Measurements from ENCODE around the gene PTPRM. TPM values are rescaled to one million over a fixed set of nuclear protein-coding genes. Genes with fewer than 3 reads are reported as not detected.

The PTPRM gene
- total and polyA plus RNA-seq, 2 of the 4 experiments (the other 2 are of a cell fraction) = 28.3 to 51.2 TPM

DNA sequence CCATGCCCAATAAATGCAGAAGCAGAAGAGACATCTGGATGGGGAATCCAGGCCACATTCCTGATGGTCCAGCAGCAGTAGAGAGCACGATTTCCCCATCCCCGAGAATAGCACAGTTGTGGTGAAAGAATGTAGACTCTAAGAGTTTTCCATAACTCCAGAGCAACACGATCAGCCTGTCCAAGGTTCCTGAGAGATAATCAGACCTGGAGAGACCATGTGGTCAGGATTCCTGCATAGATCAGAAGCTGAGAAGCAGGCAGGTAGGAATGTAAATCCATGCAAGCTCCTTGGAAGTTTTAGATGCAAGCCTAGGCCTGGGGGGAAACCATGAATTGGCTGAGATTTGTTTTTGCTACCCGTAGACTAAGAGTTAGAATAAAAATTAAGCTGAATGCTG is 34.2 kb upstream of the PTPRM start:
- Histone ChIP-seq H3K9me1 (ENCODE audit: insufficient read depth, low read length) (no peaks in the 10 kb centered on the region), H3K79me1 (ENCODE audit: low read depth in 1 of 2, low read length in 2 of 2) (no peaks in the 10 kb centered on the region), H2BK120ac (ENCODE audit: low read depth, low read length) (no peak overlapping the region), H4K91ac (ENCODE audit: insufficient read depth, low read depth, low read length) (no peak overlapping the region), H2AK9ac (replicated peaks; ENCODE audit: low read depth, low read length, poor library complexity) (no peak overlapping the region), H3K4ac (ENCODE audit: low read depth, low read length) (no peak overlapping the region), H4K8ac (ENCODE audit: low read depth in 2 of 2, low read length in 2 of 2) (no peak overlapping the region), H4K5ac (ENCODE audit: low read depth, low read length) (no peak overlapping the region), H3K4me2 (ENCODE audit: low read depth, low read length) (no peak overlapping the region), H3K27ac (ENCODE audit: insufficient read depth, low read length) (no peak overlapping the region), H3K4me1 (ENCODE audit: control insufficient read depth, insufficient read depth, low read length) (no peaks in the 10 kb centered on the region), H3K36me3 (ENCODE audit: control insufficient read depth, insufficient read depth, low read length) (no peaks in the 10 kb centered on the region), H3K9me3 (ENCODE audit: control insufficient read depth, insufficient read depth, low read length) (no peaks in the 10 kb centered on the region), H3K4me3 (ENCODE audit: insufficient read depth, low read depth, low read length) (no peak overlapping the region), H3K18ac (ENCODE audit: low read depth, low read length) (no peak overlapping the region), H2BK5ac (ENCODE audit: low read depth, low read length, poor library complexity, severe bottlenecking) (no peak overlapping the region), H3K27me3 (ENCODE audit: control insufficient read depth, insufficient read depth, low read length) (no peaks in the 10 kb centered on the region; the same call in 1 of the 2 replicates), H2AFZ (replicated peaks; ENCODE audit: low read length, poor library complexity) (no peak overlapping the region), H3K23ac (ENCODE audit: low read depth, low read length) (no peak overlapping the region), H2AK5ac (ENCODE audit: low read depth, low read length) (no peak overlapping the region), H4K20me1 (ENCODE audit: insufficient read depth, low read length) (no peaks in the 10 kb centered on the region), H3K56ac (ENCODE audit: extremely low read depth, insufficient read depth, low read length) (no peak overlapping the region), H3K9ac (ENCODE audit: low read depth, low read length) (no peak overlapping the region), H2BK15ac (ENCODE audit: low read depth, low read length) (no peak overlapping the region), H2BK20ac (ENCODE audit: low read depth, low read length) (no peak overlapping the region), H3K14ac (replicated peaks; ENCODE audit: low read depth, low read length) (no peak overlapping the region)
- intact Hi-C loops (cut with micrococcal nuclease) = no loop called here
- in situ Hi-C loops (cut with MboI; ENCODE audit: low sequenced_read_pairs) = no loop called here
- TF ChIP-seq SMC3 (IDR thresholded peaks at IDR 0.05; ENCODE audit: low read depth, low read length) (no peak), POLR2A (IDR thresholded peaks at IDR 0.05; ENCODE audit: low read depth, low read length) (no peak), RFX5 (IDR thresholded peaks at IDR 0.05; ENCODE audit: low read depth, low read length) (no peak), CHD1 (IDR thresholded peaks at IDR 0.05; ENCODE audit: low read depth, low read length) (no peak), CEBPB (IDR thresholded peaks at IDR 0.05; ENCODE audit: low read depth, low read length) (no peak), BHLHE40 (IDR thresholded peaks at IDR 0.05; ENCODE audit: low read depth, low read length) (no peak), NFE2L2 (IDR thresholded peaks at IDR 0.05; ENCODE audit: low read depth, low read length) (no peak), RAD21 (IDR thresholded peaks at IDR 0.05; ENCODE audit: low read length) (no peak), MAFK (IDR thresholded peaks at IDR 0.05; ENCODE audit: low read depth, low read length) (no peak), MXI1 (IDR thresholded peaks at IDR 0.05; ENCODE audit: borderline replicate concordance, low read depth, low read length) (no peak), RCOR1 (IDR thresholded peaks at IDR 0.05; ENCODE audit: insufficient replicate concordance, low read length) (no peak), FOS (IDR thresholded peaks at IDR 0.05; ENCODE audit: low read depth, low read length) (no peak), MAZ (IDR thresholded peaks at IDR 0.05; ENCODE audit: borderline replicate concordance, low read depth, low read length) (no peak)
- TF ChIP-seq, protein P1, sequence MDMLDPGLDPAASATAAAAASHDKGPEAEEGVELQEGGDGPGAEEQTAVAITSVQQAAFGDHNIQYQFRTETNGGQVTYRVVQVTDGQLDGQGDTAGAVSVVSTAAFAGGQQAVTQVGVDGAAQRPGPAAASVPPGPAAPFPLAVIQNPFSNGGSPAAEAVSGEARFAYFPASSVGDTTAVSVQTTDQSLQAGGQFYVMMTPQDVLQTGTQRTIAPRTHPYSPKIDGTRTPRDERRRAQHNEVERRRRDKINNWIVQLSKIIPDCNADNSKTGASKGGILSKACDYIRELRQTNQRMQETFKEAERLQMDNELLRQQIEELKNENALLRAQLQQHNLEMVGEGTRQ (IDR thresholded peaks at IDR 0.05; ENCODE audit: low read depth, low read length) = no peak
- TF ChIP-seq, protein P2, sequence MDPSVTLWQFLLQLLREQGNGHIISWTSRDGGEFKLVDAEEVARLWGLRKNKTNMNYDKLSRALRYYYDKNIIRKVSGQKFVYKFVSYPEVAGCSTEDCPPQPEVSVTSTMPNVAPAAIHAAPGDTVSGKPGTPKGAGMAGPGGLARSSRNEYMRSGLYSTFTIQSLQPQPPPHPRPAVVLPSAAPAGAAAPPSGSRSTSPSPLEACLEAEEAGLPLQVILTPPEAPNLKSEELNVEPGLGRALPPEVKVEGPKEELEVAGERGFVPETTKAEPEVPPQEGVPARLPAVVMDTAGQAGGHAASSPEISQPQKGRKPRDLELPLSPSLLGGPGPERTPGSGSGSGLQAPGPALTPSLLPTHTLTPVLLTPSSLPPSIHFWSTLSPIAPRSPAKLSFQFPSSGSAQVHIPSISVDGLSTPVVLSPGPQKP (IDR thresholded peaks at IDR 0.05; ENCODE audit: borderline replicate concordance, low read depth, low read length) = no peak
- TF ChIP-seq, protein P3, sequence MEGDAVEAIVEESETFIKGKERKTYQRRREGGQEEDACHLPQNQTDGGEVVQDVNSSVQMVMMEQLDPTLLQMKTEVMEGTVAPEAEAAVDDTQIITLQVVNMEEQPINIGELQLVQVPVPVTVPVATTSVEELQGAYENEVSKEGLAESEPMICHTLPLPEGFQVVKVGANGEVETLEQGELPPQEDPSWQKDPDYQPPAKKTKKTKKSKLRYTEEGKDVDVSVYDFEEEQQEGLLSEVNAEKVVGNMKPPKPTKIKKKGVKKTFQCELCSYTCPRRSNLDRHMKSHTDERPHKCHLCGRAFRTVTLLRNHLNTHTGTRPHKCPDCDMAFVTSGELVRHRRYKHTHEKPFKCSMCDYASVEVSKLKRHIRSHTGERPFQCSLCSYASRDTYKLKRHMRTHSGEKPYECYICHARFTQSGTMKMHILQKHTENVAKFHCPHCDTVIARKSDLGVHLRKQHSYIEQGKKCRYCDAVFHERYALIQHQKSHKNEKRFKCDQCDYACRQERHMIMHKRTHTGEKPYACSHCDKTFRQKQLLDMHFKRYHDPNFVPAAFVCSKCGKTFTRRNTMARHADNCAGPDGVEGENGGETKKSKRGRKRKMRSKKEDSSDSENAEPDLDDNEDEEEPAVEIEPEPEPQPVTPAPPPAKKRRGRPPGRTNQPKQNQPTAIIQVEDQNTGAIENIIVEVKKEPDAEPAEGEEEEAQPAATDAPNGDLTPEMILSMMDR (conservative IDR thresholded peaks at IDR 0.05; ENCODE audit: low read depth, low read length) = no peak
- ChIA-PET CTCF (no interaction called here), POLR2A (ENCODE audit: unreplicated experiment) (no interaction called here)
- BruUV-seq (replicated peaks) = no TSS peak
- no peak for DNase-seq
- dilution Hi-C loops (cut with HindIII; ENCODE audit: low sequenced_read_pairs, unreplicated experiment) = no loop called here
- no peak for ATAC-seq (ENCODE audit: low read depth)
- WGBS, 2 experiments (ENCODE audit: extremely low coverage in 2 of 2, insufficient read length in 1 of 2) = no CpG with 5 or more reads among the region's 4 CpGs
